Endodermal cell (in vitro differentiated cells): ENCODE measurements around the gene SLC4A7. TPM values are rescaled to one million over a fixed set of nuclear protein-coding genes. Genes with fewer than 3 reads are reported as not detected.
"Not testable (repeated sequence)": the region's sequence is repeated elsewhere in the genome, so short reads cannot be mapped to it uniquely, and the experiment has no call there.

Experiments
- DNase-seq: peaks from one replicate; pipeline ENCODE4 v3.0.0-alpha.2; 2017
- H3K27ac ChIP-seq: 2 replicates; pipeline ENCODE4 v1.5.1; 2013; ENCODE audit warnings: mild to moderate bottlenecking, low read depth, low read length, moderate library complexity
- H3K27me3 ChIP-seq: 2 replicates; pipeline ENCODE4 v1.6.1; 2013; ENCODE audit warnings: mild to moderate bottlenecking, low read length, moderate library complexity; ENCODE audit not compliant: insufficient read depth, control insufficient read depth, poor library complexity, severe bottlenecking
- H3K36me3 ChIP-seq: 2 replicates; pipeline ENCODE4 v1.7.0; 2013; ENCODE audit warnings: mild to moderate bottlenecking, low read length, moderate library complexity; ENCODE audit not compliant: control insufficient read depth, insufficient read depth
- H3K4me1 ChIP-seq: one replicate; pipeline ENCODE4 v1.7.0; 2013; ENCODE audit warnings: low read length; ENCODE audit not compliant: control insufficient read depth, insufficient read depth
- H3K4me3 ChIP-seq: 2 replicates; pipeline ENCODE4 v1.5.1; 2013; ENCODE audit warnings: mild to moderate bottlenecking, low read length, moderate library complexity
- H3K9ac ChIP-seq: 2 replicates; pipeline ENCODE4 v1.6.1; 2013; ENCODE audit warnings: mild to moderate bottlenecking, low read length, moderate library complexity; ENCODE audit not compliant: poor library complexity, severe bottlenecking; ENCODE audit errors: extremely low read depth
- H3K9me3 ChIP-seq: 2 replicates; pipeline ENCODE4 v1.6.1; 2013; ENCODE audit warnings: mild to moderate bottlenecking, low read length, moderate library complexity; ENCODE audit not compliant: control insufficient read depth
- H3K27ac Mint-ChIP-seq: 2 replicates; pipeline ENCODE4 v1.8.0; 2020; ENCODE audit warnings: mixed read lengths
- H3K27me3 Mint-ChIP-seq: 2 replicates; pipeline ENCODE4 v1.8.0; 2021; ENCODE audit warnings: mild to moderate bottlenecking, mixed read lengths; ENCODE audit not compliant: insufficient read depth
- H3K36me3 Mint-ChIP-seq: 2 replicates; pipeline ENCODE4 v1.8.0; 2020; ENCODE audit warnings: low read depth, mixed read lengths
- H3K4me1 Mint-ChIP-seq: 2 replicates; pipeline ENCODE4 v1.8.0; 2020; ENCODE audit warnings: mixed read lengths
- H3K4me3 Mint-ChIP-seq: 2 replicates; pipeline ENCODE4 v1.8.0; 2020; ENCODE audit warnings: mild to moderate bottlenecking, moderate library complexity, mixed read lengths
- H3K9me3 Mint-ChIP-seq: 2 replicates; pipeline ENCODE4 v1.8.0; 2020; ENCODE audit warnings: mild to moderate bottlenecking, mixed read lengths
- WGBS, 2 experiments: methylation state at CpG; one replicate each; pipeline versions ENCODE4 v1.1.5 to v1.1.7; 2013; ENCODE audit warnings: missing lambda C conversion rate in 2 of 2, mixed read lengths in 1 of 2; ENCODE audit not compliant: insufficient coverage in 1 of 2, insufficient read length in 1 of 2; 5-methylcytosine and 5-hydroxymethylcytosine counted together
- total RNA-seq, 2 donors: library from RNA; stranded (reverse); fragmentation: NEBNext Ultra II Directional in 1 of 2; extraction: Animal tissue kit (Norgen Biotek cat#: 25700) in 1 of 2; gene quantifications; 2 replicates in 1 of 2; 3 replicates in 1 of 2; pipeline ENCODE4 v1.2.1, GENCODE V29; 2021
- TF ChIP-seq, protein P1 (sequence below): fragments of 200-600 bp; sonication (generic); conservative IDR thresholded peaks from 2 replicates; pipeline ENCODE4 v1.5.0; 2021; ENCODE audit warnings: antibody characterized with exemption, mild to moderate bottlenecking

The SLC4A7 gene
- total RNA-seq, 2 donors from 2014 or later, result 58.4 to 83.8 TPM

DNA sequence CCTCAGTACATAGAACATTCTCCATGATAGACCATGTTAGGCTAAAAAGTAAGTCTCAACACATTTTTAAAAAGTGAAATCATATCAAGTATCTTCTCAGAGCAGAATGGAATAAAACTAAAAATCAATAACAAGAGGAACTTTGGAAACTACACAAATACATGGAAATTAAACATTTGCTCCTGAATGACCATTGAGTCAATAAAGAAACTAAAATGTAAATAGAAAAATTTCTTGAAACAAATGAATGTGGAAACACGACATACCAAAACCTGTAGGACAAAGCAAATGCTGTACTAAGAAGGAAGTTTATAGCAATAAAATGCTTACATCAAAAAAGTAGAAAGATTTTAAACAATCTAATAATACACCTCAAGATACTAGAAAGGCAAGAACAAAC is 148.6 kb downstream of the SLC4A7 start:
- H3K36me3 ChIP-seq, result no peaks in the 10 kb centered on the region
- H3K27me3 Mint-ChIP-seq, result no peaks in the 10 kb centered on the region
- no peaks in the 10 kb centered on the region for H3K4me1 Mint-ChIP-seq
- TF ChIP-seq, protein P1, sequence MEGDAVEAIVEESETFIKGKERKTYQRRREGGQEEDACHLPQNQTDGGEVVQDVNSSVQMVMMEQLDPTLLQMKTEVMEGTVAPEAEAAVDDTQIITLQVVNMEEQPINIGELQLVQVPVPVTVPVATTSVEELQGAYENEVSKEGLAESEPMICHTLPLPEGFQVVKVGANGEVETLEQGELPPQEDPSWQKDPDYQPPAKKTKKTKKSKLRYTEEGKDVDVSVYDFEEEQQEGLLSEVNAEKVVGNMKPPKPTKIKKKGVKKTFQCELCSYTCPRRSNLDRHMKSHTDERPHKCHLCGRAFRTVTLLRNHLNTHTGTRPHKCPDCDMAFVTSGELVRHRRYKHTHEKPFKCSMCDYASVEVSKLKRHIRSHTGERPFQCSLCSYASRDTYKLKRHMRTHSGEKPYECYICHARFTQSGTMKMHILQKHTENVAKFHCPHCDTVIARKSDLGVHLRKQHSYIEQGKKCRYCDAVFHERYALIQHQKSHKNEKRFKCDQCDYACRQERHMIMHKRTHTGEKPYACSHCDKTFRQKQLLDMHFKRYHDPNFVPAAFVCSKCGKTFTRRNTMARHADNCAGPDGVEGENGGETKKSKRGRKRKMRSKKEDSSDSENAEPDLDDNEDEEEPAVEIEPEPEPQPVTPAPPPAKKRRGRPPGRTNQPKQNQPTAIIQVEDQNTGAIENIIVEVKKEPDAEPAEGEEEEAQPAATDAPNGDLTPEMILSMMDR, result no peak
- H3K4me3 ChIP-seq, result no peak overlapping the region
- no peaks in the 10 kb centered on the region for H3K9me3 ChIP-seq
- H3K9me3 Mint-ChIP-seq, result peaks cover 7% of the 10 kb centered on the region
- H3K27ac ChIP-seq, result no peak overlapping the region
- DNase-seq, result no peak
- no peak overlapping the region for H3K27ac Mint-ChIP-seq
- no peak overlapping the region for H3K9ac ChIP-seq
- 80% methylated on average over 1 of the region's 1 CpG; no CpG with 5 or more reads in 1 of the 2 experiments for WGBS, 2 experiments
- no peak overlapping the region for H3K4me3 Mint-ChIP-seq
- H3K36me3 Mint-ChIP-seq, result no peaks in the 10 kb centered on the region
- no peaks in the 10 kb centered on the region for H3K27me3 ChIP-seq
- no peaks in the 10 kb centered on the region for H3K4me1 ChIP-seq

DNA sequence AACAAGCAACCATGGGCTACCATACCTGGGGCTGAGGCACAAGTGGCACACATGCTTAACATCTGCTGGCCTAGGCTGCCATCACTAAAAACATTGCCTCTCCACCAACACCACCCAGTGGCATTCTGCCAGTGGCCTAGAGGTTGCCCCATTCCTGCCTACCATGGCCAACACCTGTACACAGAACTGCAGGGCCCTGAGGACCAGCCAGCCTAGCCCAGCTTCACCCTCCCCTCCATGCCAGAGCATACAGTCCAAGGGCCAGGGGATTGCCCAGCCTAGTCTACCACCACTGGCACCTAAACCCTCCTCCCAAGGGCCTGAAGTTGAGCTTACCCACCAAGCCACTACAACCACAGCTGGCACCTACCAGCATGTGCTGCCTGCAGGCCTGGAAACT is 150.3 kb downstream of the SLC4A7 start:
- Mint-ChIP-seq H3K36me3 (no peaks in the 10 kb centered on the region), H3K27me3 (no peaks in the 10 kb centered on the region), H3K27ac (no peak overlapping the region), H3K9me3 (peaks cover 11% of the 10 kb centered on the region), H3K4me1 (no peaks in the 10 kb centered on the region), H3K4me3 (no peak overlapping the region)
- Histone ChIP-seq H3K27ac (no peak overlapping the region), H3K9me3 (no peaks in the 10 kb centered on the region), H3K27me3 (no peaks in the 10 kb centered on the region), H3K4me1 (no peaks in the 10 kb centered on the region), H3K36me3 (no peaks in the 10 kb centered on the region), H3K4me3 (no peak overlapping the region), H3K9ac (no peak overlapping the region)
- TF ChIP-seq, protein P1, result no peak
- DNase-seq, result no peak

DNA sequence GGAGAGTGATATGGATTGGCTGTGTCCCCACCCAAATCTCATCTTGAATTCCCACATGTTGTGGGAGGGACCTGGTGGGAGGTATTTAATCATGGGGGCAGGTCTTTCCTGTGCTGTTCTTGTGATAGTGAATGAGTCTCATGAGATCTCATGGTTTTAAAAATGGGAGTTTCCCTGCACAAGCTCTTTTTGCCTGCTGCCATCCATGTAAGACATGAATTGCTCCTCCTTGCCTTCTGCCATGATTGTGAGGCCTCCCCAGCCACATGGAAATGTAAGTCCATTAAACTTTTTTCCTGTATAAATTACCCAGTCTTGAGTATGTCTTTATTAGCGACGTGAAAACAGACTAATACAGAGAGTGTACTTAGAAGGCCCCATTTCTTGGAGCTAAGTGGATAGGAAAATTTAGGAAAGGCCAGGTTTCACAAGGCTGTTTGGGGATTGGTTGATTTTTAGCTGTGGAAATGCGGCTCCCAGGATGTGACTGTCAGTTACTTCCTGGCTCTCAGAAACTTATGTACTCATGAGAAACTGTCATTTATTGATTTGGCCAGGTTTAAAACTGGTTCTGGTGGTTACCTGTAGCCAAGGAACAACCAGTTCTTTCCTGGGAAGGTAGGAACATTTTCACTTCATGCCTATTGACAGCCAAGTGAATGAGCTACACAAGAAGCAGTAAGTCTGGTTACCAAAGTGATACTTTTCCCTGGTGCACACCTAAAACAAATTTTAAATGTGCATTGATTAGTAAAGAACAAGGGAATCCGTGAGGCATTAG is 155.0 kb downstream of the SLC4A7 start:
- not testable (repeated sequence) for H3K36me3 ChIP-seq, H3K27ac Mint-ChIP-seq, H3K4me3 Mint-ChIP-seq, DNase-seq, H3K4me3 ChIP-seq, H3K27me3 Mint-ChIP-seq, H3K27me3 ChIP-seq, H3K4me1 Mint-ChIP-seq, H3K36me3 Mint-ChIP-seq, H3K4me1 ChIP-seq, H3K9me3 ChIP-seq, H3K27ac ChIP-seq, H3K9ac ChIP-seq
- 94% methylated on average over 4 of the region's 4 CpGs; no CpG with 5 or more reads in 1 of the 2 experiments for WGBS, 2 experiments
- H3K9me3 Mint-ChIP-seq, result peaks cover 11% of the 10 kb centered on the region
